C1 segment of cervical spinal cord (tissue), 14 donors: Measurements from ENCODE around the gene ANKAR.
"Not testable (repeated sequence)": the region's sequence is repeated elsewhere in the genome, so short reads cannot be mapped to it uniquely, and the experiment has no call there.

Experiments used
- DNase-seq, 14 donors: peaks; one replicate each; lab custom pipeline; 2025; lab: John Stamatoyannopoulos, UW

Gene ANKAR

GRCh38 chr2:189674374-189675112 lies at the start of gene ANKAR:
Gene ANKAR (plus strand): TSS chr2:189674670. CDS start chr2:189676491, 1,821 bp downstream.
- peak; percentile 14 to 91 (median 78) for DNase-seq

GRCh38 chr2:189625636-189626035 lies 48.8 kb upstream of the ANKAR start:
- no peak for DNase-seq

- no peak for DNase-seq
Observed at GRCh38 chr2:189627789-189628188, 46.7 kb upstream of the ANKAR start.

- DNase-seq = no peak
Observed at GRCh38 chr2:189628817-189629530, 45.5 kb upstream of the ANKAR start.

- no peak for DNase-seq
Observed at GRCh38 chr2:189629531-189630453, 44.7 kb upstream of the ANKAR start.

- DNase-seq = no peak
Observed at GRCh38 chr2:189631849-189632248, 42.6 kb upstream of the ANKAR start.

GRCh38 chr2:189633392-189633811 lies 41.1 kb upstream of the ANKAR start:
- DNase-seq = no peak

- no peak for DNase-seq
Observed at GRCh38 chr2:189635353-189635752, 39.1 kb upstream of the ANKAR start.

GRCh38 chr2:189638301-189639006 lies 36.0 kb upstream of the ANKAR start:
- DNase-seq = no peak

- no peak for DNase-seq
Observed at GRCh38 chr2:189639007-189639609, 35.4 kb upstream of the ANKAR start.

- DNase-seq = no peak
Observed at GRCh38 chr2:189641002-189641401, 33.5 kb upstream of the ANKAR start.

- no peak for DNase-seq
Observed at GRCh38 chr2:189641590-189641989, 32.9 kb upstream of the ANKAR start.

- no peak for DNase-seq
Observed at GRCh38 chr2:189646521-189646920, 27.9 kb upstream of the ANKAR start.

- no peak for DNase-seq
Observed at GRCh38 chr2:189648846-189649509, 25.5 kb upstream of the ANKAR start.

GRCh38 chr2:189651284-189651683 lies 23.2 kb upstream of the ANKAR start:
- DNase-seq = no peak

- DNase-seq = not testable (repeated sequence)
Observed at GRCh38 chr2:189653464-189653863, 21.0 kb upstream of the ANKAR start.

- no peak for DNase-seq
Observed at GRCh38 chr2:189654641-189655040, 19.8 kb upstream of the ANKAR start.

- DNase-seq = no peak
Observed at GRCh38 chr2:189657867-189658266, 16.6 kb upstream of the ANKAR start.

GRCh38 chr2:189658306-189659212 lies 15.9 kb upstream of the ANKAR start:
- no peak for DNase-seq
